ENCODE results near the gene MED23. TPM values are rescaled to one million over a fixed set of nuclear protein-coding genes. Genes with fewer than 3 reads are reported as not detected.

MED23 gene
- total and polyA plus RNA-seq, 10 of the 15 experiments (the other 5 are each of a cell fraction or from before 2014, with no cell fraction given): 7.1 to 42.9 (median 19.6) TPM

GRCh38 chr6:131627724-131628682 lies at the start of gene MED23 (continued):
- TF ChIP-seq MLLT1 (IDR thresholded peaks at IDR 0.05) (peak; percentile 73), KLF5 (IDR thresholded peaks at IDR 0.05; ENCODE audit: partially characterized antibody) (peak; percentile 86), CTCF (IDR thresholded peaks at IDR 0.05 in 2 of 3, conservative IDR thresholded peaks at IDR 0.05 in 1 of 3; ENCODE audit: control insufficient read depth in 2 of 3, extremely low read depth in 1 of 3, insufficient read depth in 1 of 3, low read depth in 3 of 3, low read length in 3 of 3) (peak; percentile 99 to 100 (median 100); a peak in 5 of 6 replicates), STAT3 (IDR thresholded peaks at IDR 0.05; ENCODE audit: low read depth, low read length) (no peak), RCOR1 (conservative IDR thresholded peaks at IDR 0.05; ENCODE audit: low read depth, low read length) (peak; percentile 91; the same call in 1 of the 2 replicates), ZSCAN29 (IDR thresholded peaks at IDR 0.05) (peak; percentile 91), CBX3 (IDR thresholded peaks at IDR 0.05; ENCODE audit: borderline replicate concordance, low read depth) (no peak), SREBF2 (IDR thresholded peaks at IDR 0.05; ENCODE audit: low read length) (peak; percentile 78), SMARCA5 (IDR thresholded peaks at IDR 0.05) (peak; percentile 99), CEBPZ (IDR thresholded peaks at IDR 0.05; ENCODE audit: low read depth, low read length) (peak; percentile 48), PAX5 (IDR thresholded peaks at IDR 0.05; ENCODE audit: borderline replicate concordance, low read depth, low read length) (peak; percentile 56; the same call in 1 of the 2 replicates), TAF1 (IDR thresholded peaks at IDR 0.05; ENCODE audit: borderline replicate concordance, low read depth, low read length) (peak; percentile 96), SUPT20H (IDR thresholded peaks at IDR 0.05; ENCODE audit: borderline replicate concordance, control insufficient read depth, low read depth, low read length) (no peak), SMAD1 (IDR thresholded peaks at IDR 0.05; ENCODE audit: low read depth, partially characterized antibody) (no peak)
- TF ChIP-seq, protein P1, sequence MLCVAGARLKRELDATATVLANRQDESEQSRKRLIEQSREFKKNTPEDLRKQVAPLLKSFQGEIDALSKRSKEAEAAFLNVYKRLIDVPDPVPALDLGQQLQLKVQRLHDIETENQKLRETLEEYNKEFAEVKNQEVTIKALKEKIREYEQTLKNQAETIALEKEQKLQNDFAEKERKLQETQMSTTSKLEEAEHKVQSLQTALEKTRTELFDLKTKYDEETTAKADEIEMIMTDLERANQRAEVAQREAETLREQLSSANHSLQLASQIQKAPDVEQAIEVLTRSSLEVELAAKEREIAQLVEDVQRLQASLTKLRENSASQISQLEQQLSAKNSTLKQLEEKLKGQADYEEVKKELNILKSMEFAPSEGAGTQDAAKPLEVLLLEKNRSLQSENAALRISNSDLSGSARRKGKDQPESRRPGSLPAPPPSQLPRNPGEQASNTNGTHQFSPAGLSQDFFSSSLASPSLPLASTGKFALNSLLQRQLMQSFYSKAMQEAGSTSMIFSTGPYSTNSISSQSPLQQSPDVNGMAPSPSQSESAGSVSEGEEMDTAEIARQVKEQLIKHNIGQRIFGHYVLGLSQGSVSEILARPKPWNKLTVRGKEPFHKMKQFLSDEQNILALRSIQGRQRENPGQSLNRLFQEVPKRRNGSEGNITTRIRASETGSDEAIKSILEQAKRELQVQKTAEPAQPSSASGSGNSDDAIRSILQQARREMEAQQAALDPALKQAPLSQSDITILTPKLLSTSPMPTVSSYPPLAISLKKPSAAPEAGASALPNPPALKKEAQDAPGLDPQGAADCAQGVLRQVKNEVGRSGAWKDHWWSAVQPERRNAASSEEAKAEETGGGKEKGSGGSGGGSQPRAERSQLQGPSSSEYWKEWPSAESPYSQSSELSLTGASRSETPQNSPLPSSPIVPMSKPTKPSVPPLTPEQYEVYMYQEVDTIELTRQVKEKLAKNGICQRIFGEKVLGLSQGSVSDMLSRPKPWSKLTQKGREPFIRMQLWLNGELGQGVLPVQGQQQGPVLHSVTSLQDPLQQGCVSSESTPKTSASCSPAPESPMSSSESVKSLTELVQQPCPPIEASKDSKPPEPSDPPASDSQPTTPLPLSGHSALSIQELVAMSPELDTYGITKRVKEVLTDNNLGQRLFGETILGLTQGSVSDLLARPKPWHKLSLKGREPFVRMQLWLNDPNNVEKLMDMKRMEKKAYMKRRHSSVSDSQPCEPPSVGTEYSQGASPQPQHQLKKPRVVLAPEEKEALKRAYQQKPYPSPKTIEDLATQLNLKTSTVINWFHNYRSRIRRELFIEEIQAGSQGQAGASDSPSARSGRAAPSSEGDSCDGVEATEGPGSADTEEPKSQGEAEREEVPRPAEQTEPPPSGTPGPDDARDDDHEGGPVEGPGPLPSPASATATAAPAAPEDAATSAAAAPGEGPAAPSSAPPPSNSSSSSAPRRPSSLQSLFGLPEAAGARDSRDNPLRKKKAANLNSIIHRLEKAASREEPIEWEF (IDR thresholded peaks at IDR 0.05; ENCODE audit: insufficient replicate concordance, low read depth, low read length): no peak

Measured in GM12878 (cell line).